ENCODE results near the gene KMT2B. TPM values are rescaled to one million over a fixed set of nuclear protein-coding genes. Genes with fewer than 3 reads are reported as not detected.

The KMT2B gene
- total and polyA plus RNA-seq, 2 experiments from 2014 or later = 15.8 to 49.8 TPM

GRCh38 chr19:35753634-35754369, 36.0 kb downstream of the KMT2B start (continued):
- no peak for TF ChIP-seq EZH2phosphoT487 (IDR thresholded peaks at IDR 0.05; ENCODE audit: unreplicated experiment)
- no peak for TF ChIP-seq ETS1 (IDR thresholded peaks at IDR 0.05)

GRCh38 chr19:35754370-35755130, 36.7 kb downstream of the KMT2B start:
- no peak for DNase-seq (ENCODE audit: low spot score)
- Histone ChIP-seq H3K36me3 (ENCODE audit: insufficient read depth) (no peaks in the 10 kb centered on the region), H3K4me2 (peak overlapping the region; percentile 93; the same call in 1 of the 2 replicates), H2AFZ (no peak overlapping the region), H3K27me3 (ENCODE audit: insufficient read depth) (peaks cover 28% of the 10 kb centered on the region), H3K27ac (ENCODE audit: low read depth) (no peak overlapping the region), H3K79me2 (replicated peaks; ENCODE audit: insufficient read depth) (peaks cover 9% of the 10 kb centered on the region), H4K20me1 (replicated peaks; ENCODE audit: insufficient read depth) (no peaks in the 10 kb centered on the region; the same call in 1 of the 2 replicates), H3K4me3 (0 out of 2 replicates have a peak overlapping the region, but pooled peaks have one; percentile 94), H3K9me2 (ENCODE audit: insufficient read depth) (no peaks in the 10 kb centered on the region), H3K4me1 (ENCODE audit: insufficient read depth) (peaks cover 4% of the 10 kb centered on the region), H3F3A (replicated peaks; ENCODE audit: low read depth) (0 out of 2 replicates have a peak, but pooled peaks cover 6% of the 10 kb centered on the region)
- Mint-ChIP-seq H3K4me1 (peaks cover 14% of the 10 kb centered on the region), H3K36me3 (ENCODE audit: low read depth) (peaks cover 4% of the 10 kb centered on the region; the same call in 2 of the 3 replicates), H3K27ac (no peak overlapping the region), H3K27me3 (ENCODE audit: insufficient read depth, low read depth, poor library complexity) (peaks cover 38% of the 10 kb centered on the region), H3K9me3 (no peaks in the 10 kb centered on the region; the same call in 2 of the 3 replicates), H3K4me3 (peak overlapping the region; percentile 69)
- no peak for TF ChIP-seq CREB1 (CRISPR knock-in tag; IDR thresholded peaks at IDR 0.05; ENCODE audit: low read depth)
- TF ChIP-seq EZH2 (IDR thresholded peaks at IDR 0.05; ENCODE audit: low read depth, unreplicated experiment) = no peak
- 0 out of 4 replicates have a peak, but pooled peaks of 1 of the 2 experiments have one; percentile 11 for TF ChIP-seq CTCF (conservative IDR thresholded peaks at IDR 0.05; ENCODE audit: low read depth in 2 of 2)
- ATAC-seq = no peak

GRCh38 chr19:35755131-35755549, 37.3 kb downstream of the KMT2B start:
- no peaks in the 10 kb centered on the region; the same call in 1 of the 2 replicates for H4K20me1 ChIP-seq (replicated peaks; ENCODE audit: insufficient read depth)
- Mint-ChIP-seq H3K4me3 (peak overlapping the region; percentile 69), H3K27me3 (ENCODE audit: insufficient read depth, low read depth, poor library complexity) (peaks cover 38% of the 10 kb centered on the region), H3K9me3 (no peaks in the 10 kb centered on the region; the same call in 2 of the 3 replicates), H3K4me1 (peaks cover 15% of the 10 kb centered on the region), H3K36me3 (ENCODE audit: low read depth) (peaks cover 10% of the 10 kb centered on the region; the same call in 2 of the 3 replicates), H3K27ac (no peak overlapping the region)
- peak; percentile 21 for DNase-seq (ENCODE audit: low spot score)
- H3K27ac ChIP-seq (ENCODE audit: low read depth) = no peak overlapping the region
- H3K4me3 ChIP-seq = peak overlapping the region; percentile 94
- H3K9me2 ChIP-seq (ENCODE audit: insufficient read depth) = no peaks in the 10 kb centered on the region
- ATAC-seq = peak; percentile 2; the same call in 2 of the 3 replicates
- peaks cover 28% of the 10 kb centered on the region for H3K27me3 ChIP-seq (ENCODE audit: insufficient read depth)
- H3K4me1 ChIP-seq (ENCODE audit: insufficient read depth) = peaks cover 4% of the 10 kb centered on the region
- H3K36me3 ChIP-seq (ENCODE audit: insufficient read depth) = 0 out of 2 replicates have a peak, but pooled peaks cover under 1% of the 10 kb centered on the region
- 0 out of 2 replicates have a peak, but pooled peaks cover 6% of the 10 kb centered on the region for H3F3A ChIP-seq (replicated peaks; ENCODE audit: low read depth)
- H3K79me2 ChIP-seq (replicated peaks; ENCODE audit: insufficient read depth) = peaks cover 13% of the 10 kb centered on the region
- peak overlapping the region; percentile 90 for H2AFZ ChIP-seq
- H3K4me2 ChIP-seq = peak overlapping the region; percentile 93
- TF ChIP-seq REST (IDR thresholded peaks at IDR 0.05; ENCODE audit: unreplicated experiment) (no peak), POLR2AphosphoS5 (IDR thresholded peaks at IDR 0.05; ENCODE audit: low read depth) (no peak), ZNF114 (CRISPR knock-in tag; IDR thresholded peaks at IDR 0.05) (no peak)
